Middle frontal gyrus (tissue), 1 donor: ENCODE data around the gene ASAP2.

ENCODE experiments used
- DNase-seq: peaks from one replicate; pipeline ENCODE4 v3.0.0-alpha.2; 2015; ENCODE audit warnings: low spot score; ENCODE audit errors: extremely low spot score

Gene ASAP2

GRCh38 chr2:9317559-9317958, 110.9 kb downstream of the ASAP2 start:
- no peak for DNase-seq

GRCh38 chr2:9318461-9319337, 112.1 kb downstream of the ASAP2 start:
- no peak for DNase-seq

- no peak for DNase-seq
These were observed 112.7 kb downstream of the ASAP2 start for GRCh38 chr2:9319338-9319715.

GRCh38 chr2:9322576-9322975, 116.0 kb downstream of the ASAP2 start:
- no peak for DNase-seq

GRCh38 chr2:9325428-9325827, 118.8 kb downstream of the ASAP2 start:
- no peak for DNase-seq

GRCh38 chr2:9326975-9327374, 120.4 kb downstream of the ASAP2 start:
- no peak for DNase-seq

- DNase-seq, result no peak
These were observed 121.3 kb downstream of the ASAP2 start for GRCh38 chr2:9327873-9328352.

GRCh38 chr2:9328931-9329330, 122.3 kb downstream of the ASAP2 start:
- DNase-seq, result no peak

GRCh38 chr2:9329497-9329896, 122.9 kb downstream of the ASAP2 start:
- no peak for DNase-seq

GRCh38 chr2:9330612-9331270, 124.1 kb downstream of the ASAP2 start:
- DNase-seq, result no peak

GRCh38 chr2:9331704-9332103, 125.1 kb downstream of the ASAP2 start:
- no peak for DNase-seq

- no peak for DNase-seq
These were observed 125.7 kb downstream of the ASAP2 start for GRCh38 chr2:9332136-9332852.

- no peak for DNase-seq
These were observed 126.2 kb downstream of the ASAP2 start for GRCh38 chr2:9332853-9333245.

GRCh38 chr2:9333591-9334171, 127.1 kb downstream of the ASAP2 start:
- peak; percentile 31 for DNase-seq

GRCh38 chr2:9334761-9335160, 128.1 kb downstream of the ASAP2 start:
- no peak for DNase-seq

GRCh38 chr2:9335322-9335832, 128.8 kb downstream of the ASAP2 start:
- no peak for DNase-seq

- no peak for DNase-seq
These were observed 129.6 kb downstream of the ASAP2 start for GRCh38 chr2:9336241-9336575.

GRCh38 chr2:9336576-9337314, 130.1 kb downstream of the ASAP2 start:
- DNase-seq, result no peak

GRCh38 chr2:9337901-9338300, 131.3 kb downstream of the ASAP2 start:
- no peak for DNase-seq

GRCh38 chr2:9341337-9341887, 134.8 kb downstream of the ASAP2 start:
- DNase-seq, result no peak

- no peak for DNase-seq
These were observed 136.0 kb downstream of the ASAP2 start for GRCh38 chr2:9342659-9343058.
